Natural killer cell (primary cell): ENCODE data around the gene PRRG1. TPM values are rescaled to one million over a fixed set of nuclear protein-coding genes. Genes with fewer than 3 reads are reported as not detected.

Experiments
- ATAC-seq, 3 donors: fragments of 150-1000 bp in 2 of 3; fragments of 200-7000 bp in 1 of 3; cut with Tn5 transposase; 1 replicate in 1 of 3; 2 replicates in 2 of 3; pipeline ENCODE4 v1.10.0; 2021; ENCODE audit warnings: mild to moderate bottlenecking in 2 of 3, moderate library complexity in 2 of 3
- DNase-seq, 2 donors: peaks; one replicate each; pipeline versions ENCODE4 v3.0.0 to v3.0.0-alpha.2; 2013 to 2021; ENCODE audit warnings: mixed read lengths in 1 of 2
- H3K27ac ChIP-seq: one replicate; pipeline ENCODE4 v1.5.1; 2013; ENCODE audit warnings: mild to moderate bottlenecking, low read length
- H3K27me3 ChIP-seq: one replicate; pipeline ENCODE4 v1.6.1; 2013; ENCODE audit warnings: low read length; ENCODE audit not compliant: control insufficient read depth, insufficient read depth
- H3K36me3 ChIP-seq: one replicate; pipeline ENCODE4 v1.6.1; 2013; ENCODE audit warnings: low read length; ENCODE audit not compliant: control insufficient read depth, insufficient read depth
- H3K4me1 ChIP-seq: one replicate; pipeline ENCODE4 v1.6.1; 2013; ENCODE audit warnings: low read length; ENCODE audit not compliant: control insufficient read depth, insufficient read depth
- H3K4me3 ChIP-seq: one replicate; pipeline ENCODE4 v1.5.1; 2013; ENCODE audit warnings: low read length
- H3K9me3 ChIP-seq: one replicate; pipeline ENCODE4 v1.6.1; 2013; ENCODE audit warnings: low read length; ENCODE audit not compliant: control insufficient read depth, insufficient read depth
- H3K27ac Mint-ChIP-seq, 2 donors: one replicate each; pipeline ENCODE4 v1.8.0; 2022; ENCODE audit warnings: mild to moderate bottlenecking in 2 of 2, mixed read lengths in 2 of 2, moderate library complexity in 1 of 2
- H3K27me3 Mint-ChIP-seq, 2 donors: one replicate each; pipeline ENCODE4 v1.8.0; 2022; ENCODE audit warnings: low read depth in 2 of 2, mixed read lengths in 2 of 2
- H3K36me3 Mint-ChIP-seq: one replicate; pipeline ENCODE4 v1.8.0; 2022; ENCODE audit warnings: mixed read lengths
- H3K4me1 Mint-ChIP-seq, 2 donors: one replicate each; pipeline ENCODE4 v1.8.0; 2022; ENCODE audit warnings: mixed read lengths in 2 of 2
- H3K4me3 Mint-ChIP-seq: one replicate; pipeline ENCODE4 v1.8.0; 2022; ENCODE audit warnings: mild to moderate bottlenecking, moderate library complexity, mixed read lengths
- H3K9me3 Mint-ChIP-seq, 2 donors: one replicate each; pipeline ENCODE4 v1.8.0; 2022; ENCODE audit warnings: mixed read lengths in 2 of 2
- CTCF ChIP-seq: fragments of 200-600 bp; IDR thresholded peaks from one replicate; pipeline ENCODE4 v1.8.0; 2022; ENCODE audit warnings: antibody characterized with exemption
- WGBS: methylation state at CpG from one replicate; pipeline ENCODE4 v1.1.7; 2013; ENCODE audit warnings: missing lambda C conversion rate; ENCODE audit not compliant: insufficient coverage; 5-methylcytosine and 5-hydroxymethylcytosine counted together
- intact Hi-C: fragments of 100-400 bp; cut with micrococcal nuclease; formaldehyde crosslinking; loops from one replicate; pipeline ENCODE4 v1.14.2; 2022
- total RNA-seq, 4 donors: library from RNA; stranded (reverse); fragments of 120-200 nt in 1 of 4; gene quantifications; one replicate each; pipeline versions ENCODE4 v1.2.3 to v1.2.4, GENCODE V29; 2013 to 2022

The PRRG1 gene
- total RNA-seq, 3 donors from 2014 or later (not counting 1 experiment from before 2014, with no cell fraction given) = not detected

GRCh38 chrX:37315511-37316248, 33.5 kb upstream of the PRRG1 start:
- Histone ChIP-seq H3K36me3 (no peaks in the 10 kb centered on the region), H3K4me1 (no peaks in the 10 kb centered on the region), H3K27me3 (no peaks in the 10 kb centered on the region), H3K9me3 (no peaks in the 10 kb centered on the region), H3K27ac (no peak overlapping the region), H3K4me3 (no peak overlapping the region)
- peaks cover 0 to 2% of the 10 kb centered on the region in 2 donors for H3K27me3 Mint-ChIP-seq
- no peaks in the 10 kb centered on the region for H3K4me1 Mint-ChIP-seq
- no peak for TF ChIP-seq CTCF
- 94% methylated on average over 2 of the region's 4 CpGs for WGBS
- DNase-seq (no peak), ATAC-seq (no peak)
- no peaks in the 10 kb centered on the region for H3K36me3 Mint-ChIP-seq
- H3K9me3 Mint-ChIP-seq = peaks cover 0 to 2% of the 10 kb centered on the region in 2 donors
- H3K27ac Mint-ChIP-seq = no peak overlapping the region
- no peak overlapping the region for H3K4me3 Mint-ChIP-seq
- intact Hi-C loops = no loop called here

- no peak overlapping the region for H3K4me3 ChIP-seq
- H3K4me1 Mint-ChIP-seq = no peaks in the 10 kb centered on the region
Observed at GRCh38 chrX:37320541-37321203, 28.5 kb upstream of the PRRG1 start.

GRCh38 chrX:37330642-37331041, 18.5 kb upstream of the PRRG1 start:
- no peak for DNase-seq
- H3K4me1 Mint-ChIP-seq = no peaks in the 10 kb centered on the region
- no peaks in the 10 kb centered on the region for H3K36me3 ChIP-seq
- H3K27ac ChIP-seq = no peak overlapping the region
- no peaks in the 10 kb centered on the region for H3K4me1 ChIP-seq
- no peak overlapping the region for H3K4me3 ChIP-seq
- H3K27ac Mint-ChIP-seq = no peak overlapping the region
- H3K9me3 Mint-ChIP-seq = no peaks in the 10 kb centered on the region
- 100% methylated on average over 1 of the region's 1 CpG for WGBS
- no peak overlapping the region for H3K4me3 Mint-ChIP-seq
- peaks cover 0 to 19% of the 10 kb centered on the region in 2 donors for H3K27me3 Mint-ChIP-seq
- TF ChIP-seq CTCF = no peak
- H3K27me3 ChIP-seq = no peaks in the 10 kb centered on the region
- intact Hi-C loops = no loop called here
- no peak for ATAC-seq
- H3K9me3 ChIP-seq = no peaks in the 10 kb centered on the region
- H3K36me3 Mint-ChIP-seq = no peaks in the 10 kb centered on the region

More at GRCh38 chrX:37320541-37321203, 28.5 kb upstream of the PRRG1 start:
- intact Hi-C loops = no loop called here
- 43% methylated on average over 5 of the region's 5 CpGs for WGBS
- no peaks in the 10 kb centered on the region for H3K36me3 Mint-ChIP-seq
- TF ChIP-seq CTCF = no peak
- Histone ChIP-seq H3K36me3 (no peaks in the 10 kb centered on the region), H3K27me3 (no peaks in the 10 kb centered on the region), H3K9me3 (no peaks in the 10 kb centered on the region), H3K4me1 (no peaks in the 10 kb centered on the region), H3K27ac (no peak overlapping the region)
- H3K4me3 Mint-ChIP-seq = no peak overlapping the region
- DNase-seq (no peak), ATAC-seq (no peak)
- no peak overlapping the region for H3K27ac Mint-ChIP-seq
- no peaks in the 10 kb centered on the region for H3K27me3 Mint-ChIP-seq
- no peaks in the 10 kb centered on the region for H3K9me3 Mint-ChIP-seq
